ENCODE measurements around the gene MYLIP.

DNA sequence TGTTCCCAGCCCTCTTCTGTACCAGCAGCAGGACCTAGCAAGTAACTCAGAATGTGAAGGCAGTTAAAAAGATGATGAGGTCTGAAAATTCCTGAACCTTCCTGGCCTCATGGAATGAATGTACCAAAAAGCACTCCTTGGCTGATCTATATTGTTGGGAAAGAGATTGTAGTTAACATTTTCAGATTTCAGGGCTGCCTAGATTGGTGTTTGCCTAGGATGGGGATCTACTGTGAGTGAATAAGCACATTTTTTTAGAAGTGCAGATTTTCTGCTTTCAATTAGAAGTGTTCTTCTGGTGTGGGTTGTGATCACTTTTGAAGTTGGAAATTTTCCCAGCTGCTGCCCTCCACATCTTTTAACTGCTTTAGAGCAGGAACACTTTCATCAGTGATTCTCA is 6.2 kb downstream of the MYLIP start:
- TF ChIP-seq POLR2A (IDR thresholded peaks at IDR 0.05), result no peak
- TF ChIP-seq, protein P1, sequence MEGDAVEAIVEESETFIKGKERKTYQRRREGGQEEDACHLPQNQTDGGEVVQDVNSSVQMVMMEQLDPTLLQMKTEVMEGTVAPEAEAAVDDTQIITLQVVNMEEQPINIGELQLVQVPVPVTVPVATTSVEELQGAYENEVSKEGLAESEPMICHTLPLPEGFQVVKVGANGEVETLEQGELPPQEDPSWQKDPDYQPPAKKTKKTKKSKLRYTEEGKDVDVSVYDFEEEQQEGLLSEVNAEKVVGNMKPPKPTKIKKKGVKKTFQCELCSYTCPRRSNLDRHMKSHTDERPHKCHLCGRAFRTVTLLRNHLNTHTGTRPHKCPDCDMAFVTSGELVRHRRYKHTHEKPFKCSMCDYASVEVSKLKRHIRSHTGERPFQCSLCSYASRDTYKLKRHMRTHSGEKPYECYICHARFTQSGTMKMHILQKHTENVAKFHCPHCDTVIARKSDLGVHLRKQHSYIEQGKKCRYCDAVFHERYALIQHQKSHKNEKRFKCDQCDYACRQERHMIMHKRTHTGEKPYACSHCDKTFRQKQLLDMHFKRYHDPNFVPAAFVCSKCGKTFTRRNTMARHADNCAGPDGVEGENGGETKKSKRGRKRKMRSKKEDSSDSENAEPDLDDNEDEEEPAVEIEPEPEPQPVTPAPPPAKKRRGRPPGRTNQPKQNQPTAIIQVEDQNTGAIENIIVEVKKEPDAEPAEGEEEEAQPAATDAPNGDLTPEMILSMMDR (IDR thresholded peaks at IDR 0.05), result no peak
- peak; percentile 24 for TF ChIP-seq POLR2AphosphoS5 (IDR thresholded peaks at IDR 0.05)
- TF ChIP-seq EP300 (IDR thresholded peaks at IDR 0.05), result no peak

All from gastroesophageal sphincter (tissue), 3 donors.